ENCODE results near the gene FARS2. TPM values are rescaled to one million over a fixed set of nuclear protein-coding genes. Genes with fewer than 3 reads are reported as not detected.

Gene FARS2
- total and polyA plus RNA-seq, 8 donors = 15.1 to 20.3 (median 17.9) TPM

DNA sequence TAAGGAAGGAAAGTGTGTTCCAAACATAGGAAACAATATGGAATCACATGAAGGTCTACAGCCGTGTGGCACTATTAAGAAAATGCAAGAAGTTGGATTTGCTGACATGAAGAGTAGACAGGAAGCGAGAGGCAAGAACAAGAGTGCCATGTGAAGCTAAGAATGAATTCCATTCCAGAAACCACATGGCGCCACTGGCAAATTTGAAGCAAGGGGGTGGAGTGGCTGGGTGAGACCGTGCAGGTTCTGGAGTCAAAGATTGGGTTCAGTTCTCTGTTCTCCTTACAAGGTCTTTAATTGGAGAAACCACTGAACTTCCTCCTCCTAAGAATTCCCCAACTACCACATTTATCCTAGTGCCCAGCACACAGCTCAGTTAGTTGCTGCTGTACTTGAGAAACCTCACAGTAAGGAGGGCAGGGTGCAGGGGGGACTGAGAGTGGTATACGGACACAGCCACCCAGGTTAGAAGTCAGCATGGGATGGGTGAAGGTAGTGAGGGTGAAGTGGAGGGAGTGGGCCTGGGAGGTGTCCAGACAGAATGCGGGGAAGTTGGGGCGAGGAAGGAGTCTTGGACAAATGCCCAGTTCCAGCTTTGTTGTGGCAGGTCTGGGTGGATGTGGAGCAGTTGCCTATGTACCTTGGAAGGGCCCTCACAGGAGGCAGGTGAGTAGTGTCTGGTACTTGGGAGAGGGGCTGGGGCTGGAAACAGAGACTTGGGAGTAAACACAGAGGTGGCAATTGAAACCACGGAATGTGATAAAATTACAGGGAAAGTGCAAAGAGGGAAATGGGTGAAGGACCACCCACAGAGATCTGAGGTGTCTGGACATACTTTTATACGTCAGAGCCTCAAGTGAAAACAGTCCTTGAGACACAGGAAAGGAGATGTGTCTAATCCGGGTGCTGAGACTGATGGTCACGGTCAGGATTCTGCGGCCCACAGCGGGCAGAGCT is 14.9 kb upstream of the FARS2 start:
- no peaks in the 10 kb centered on the region for H3K27me3 ChIP-seq

DNA sequence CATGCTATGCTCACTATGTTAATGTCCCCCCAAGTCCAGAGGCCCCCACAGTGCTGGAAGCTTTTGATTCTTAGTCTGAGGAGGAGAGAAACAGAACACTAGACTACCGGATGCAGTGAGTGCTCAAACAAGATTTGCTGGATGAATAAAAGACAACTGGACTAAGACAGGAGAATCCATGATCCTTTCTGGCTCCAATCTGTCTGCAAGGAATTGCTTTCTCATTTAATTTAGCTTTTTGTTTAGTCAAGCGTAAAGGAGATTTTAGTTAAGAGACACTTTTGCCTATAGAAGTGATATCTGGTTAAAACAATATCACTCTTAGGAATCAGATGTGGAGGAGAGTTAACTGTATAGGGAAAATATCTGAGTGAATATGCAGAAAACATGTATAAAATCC is 14.1 kb upstream of the FARS2 start:
- H3K27ac ChIP-seq = no peak overlapping the region
- no peaks in the 10 kb centered on the region for H3K4me1 ChIP-seq
- TF ChIP-seq CTCF (IDR thresholded peaks at IDR 0.05) = no peak
- H3K27me3 ChIP-seq = no peaks in the 10 kb centered on the region
- H3K9me3 ChIP-seq = no peaks in the 10 kb centered on the region
- no peak for ATAC-seq
- intact Hi-C loops (cut with DNase I) = no loop called here
- DNase-seq = no peak
- no peaks in the 10 kb centered on the region for H3K36me3 ChIP-seq
- H3K4me3 ChIP-seq = no peak overlapping the region

More for the DNA sequence above, 14.9 kb upstream of the FARS2 start:
- H3K4me1 ChIP-seq = no peaks in the 10 kb centered on the region
- no peak overlapping the region for H3K27ac ChIP-seq
- H3K4me3 ChIP-seq = no peak overlapping the region
- no peak for TF ChIP-seq CTCF (IDR thresholded peaks at IDR 0.05)
- peak in 3 of 4 donors; percentile 10 to 47 (median 36) for DNase-seq
- intact Hi-C loops (cut with DNase I) = no loop called here
- ATAC-seq = peak; percentile 89
- no peaks in the 10 kb centered on the region for H3K36me3 ChIP-seq
- H3K9me3 ChIP-seq = no peaks in the 10 kb centered on the region

DNA sequence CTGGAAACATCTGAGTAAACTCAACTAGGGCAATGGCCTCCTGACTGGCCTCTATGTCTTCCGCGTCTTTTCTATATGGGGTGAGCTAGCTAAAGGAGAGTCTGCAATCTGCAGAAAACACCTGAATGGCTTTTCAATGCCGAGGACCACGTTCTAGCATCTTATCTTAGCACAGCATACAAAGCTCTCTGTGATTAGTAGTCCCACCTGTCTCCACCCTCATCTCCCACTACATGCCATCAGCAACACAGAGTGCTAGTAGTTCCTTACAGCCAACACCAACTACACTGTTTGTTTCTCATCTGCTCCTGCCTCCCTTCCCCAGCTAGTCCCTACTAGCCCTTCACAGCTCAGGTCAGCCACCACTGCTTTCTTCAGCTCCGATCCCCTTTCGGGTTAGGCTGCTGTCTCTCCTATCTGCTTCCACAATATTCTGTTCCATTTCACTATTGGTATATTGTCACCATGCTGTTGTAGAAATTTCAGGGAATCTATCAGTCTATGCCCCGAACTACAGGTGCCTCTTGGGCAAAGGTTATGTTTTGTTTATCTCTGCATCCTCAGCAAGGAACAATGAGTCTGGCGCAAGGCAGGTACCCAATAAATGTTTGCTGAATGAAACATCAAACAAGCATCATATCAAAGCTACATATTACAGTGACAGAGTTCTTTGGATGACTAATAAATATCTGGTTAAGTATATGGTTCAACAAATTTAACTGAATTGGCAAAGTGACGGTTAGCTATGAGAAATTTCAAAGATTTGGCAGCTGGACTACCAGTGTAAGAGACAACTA is 12.8 kb upstream of the FARS2 start:
- ATAC-seq = no peak
- no peak for TF ChIP-seq CTCF (IDR thresholded peaks at IDR 0.05)
- no peak overlapping the region for H3K27ac ChIP-seq
- no peak overlapping the region for H3K4me3 ChIP-seq
- H3K36me3 ChIP-seq = no peaks in the 10 kb centered on the region
- no peaks in the 10 kb centered on the region for H3K4me1 ChIP-seq
- intact Hi-C loops (cut with DNase I) = no loop called here
- no peak for DNase-seq
- H3K9me3 ChIP-seq = no peaks in the 10 kb centered on the region
- no peaks in the 10 kb centered on the region for H3K27me3 ChIP-seq

GRCh38 chr6:5249451-5250122 is 11.7 kb upstream of the FARS2 start:
- ATAC-seq = no peak
- Histone ChIP-seq H3K4me3 (no peak overlapping the region), H3K9me3 (no peaks in the 10 kb centered on the region), H3K36me3 (no peaks in the 10 kb centered on the region), H3K4me1 (no peaks in the 10 kb centered on the region), H3K27me3 (no peaks in the 10 kb centered on the region), H3K27ac (no peak overlapping the region)
- intact Hi-C loops (cut with DNase I) = no loop called here
- TF ChIP-seq CTCF (IDR thresholded peaks at IDR 0.05) = no peak
- no peak for DNase-seq
